Lung (tissue), 12 donors: ENCODE measurements around the gene FOXP2. TPM values are rescaled to one million over a fixed set of nuclear protein-coding genes. Genes with fewer than 3 reads are reported as not detected.
A peak's percentile ranks its signal among the peaks of the same experiment; 100 is the strongest.

Experiments used
- ATAC-seq: fragments of 200-7000 bp; cut with Tn5 transposase; one replicate; pipeline ENCODE4 v1.9.1; 2020; ENCODE audit warnings: moderate number of reproducible peaks; ENCODE audit not compliant: insufficient read depth, low FRiP score
- DNase-seq, 3 donors: peaks; one replicate each; pipeline ENCODE4 v3.0.0-alpha.2; 2013 to 2017
- H3K27ac ChIP-seq, 2 donors: one replicate each; pipeline ENCODE4 v1.5.1; 2013; ENCODE audit warnings: mild to moderate bottlenecking in 2 of 2, moderate library complexity in 2 of 2, control low read depth in 1 of 2, inconsistent platforms in 1 of 2, low read depth in 1 of 2, low read length in 1 of 2
- H3K27me3 ChIP-seq, 3 donors: one replicate each; pipeline ENCODE4 v1.5.1; 2013; ENCODE audit warnings: low read length in 2 of 3; ENCODE audit not compliant: control insufficient read depth in 3 of 3, insufficient read depth in 3 of 3
- H3K36me3 ChIP-seq, 4 donors: one replicate each; pipeline ENCODE4 v1.5.1; 2013; ENCODE audit warnings: low read length in 4 of 4, mild to moderate bottlenecking in 1 of 4, moderate library complexity in 1 of 4; ENCODE audit not compliant: control insufficient read depth in 4 of 4, insufficient read depth in 4 of 4
- H3K4me1 ChIP-seq, 5 donors: one replicate each; pipeline ENCODE4 v1.5.1; 2013; ENCODE audit warnings: low read length in 5 of 5, mild to moderate bottlenecking in 2 of 5, moderate library complexity in 1 of 5; ENCODE audit not compliant: control insufficient read depth in 5 of 5, insufficient read depth in 5 of 5
- H3K4me3 ChIP-seq: one replicate; pipeline ENCODE4 v1.5.1; 2013; ENCODE audit warnings: mild to moderate bottlenecking, control low read depth, moderate library complexity
- H3K9ac ChIP-seq, 2 donors: one replicate each; pipeline ENCODE4 v1.5.1; 2013; ENCODE audit warnings: low read length in 2 of 2, control low read depth in 1 of 2; ENCODE audit not compliant: insufficient read depth in 1 of 2
- H3K9me3 ChIP-seq, 4 donors: one replicate each; pipeline ENCODE4 v1.5.1; 2013; ENCODE audit warnings: low read length in 3 of 4, mild to moderate bottlenecking in 1 of 4, moderate library complexity in 1 of 4; ENCODE audit not compliant: control insufficient read depth in 4 of 4, insufficient read depth in 3 of 4
- CTCF ChIP-seq: IDR thresholded peaks from 2 replicates; pipeline ENCODE4 v1.5.1; 2012; ENCODE audit warnings: mild to moderate bottlenecking; ENCODE audit errors: control extremely low read depth, extremely low read depth
- WGBS, 2 donors: extraction: QIAGEN DNeasy Blood & Tissue Kit; methylation state at CpG; one replicate each; pipeline ENCODE4 v1.1.7; 2013; 5-methylcytosine and 5-hydroxymethylcytosine counted together
- polyA plus RNA-seq, 2 donors: library from polyadenylated mRNA; stranded (reverse); fragments of 200-250 nt; gene quantifications; one replicate each; pipeline ENCODE4 v1.2.1, GENCODE V29; 2013
- total RNA-seq, 2 donors: library from RNA; depleted of rRNA in 1 of 2; stranded (reverse); fragments of >200 nt in 1 of 2; gene quantifications; one replicate each; pipeline ENCODE4 v1.2.1, GENCODE V29; 2014 to 2021
- donor health status: control.
- donor health status: control.
- donor health status: Bipolar disorder and iron deficiency.
- donor health status: healthy.
- donor health status: DM: yes; HTN: yes; CAD: no.

Gene FOXP2
- total and polyA plus RNA-seq, 4 donors: 0.93 to 49.3 (median 5.0) TPM

GRCh38 chr7:114678116-114678515 lies 263.5 kb downstream of the FOXP2 start:
- H3K4me3 ChIP-seq: no peak overlapping the region
- H3K9ac ChIP-seq: no peak overlapping the region
- 88 to 96% methylated on average over 2 of the region's 2 CpGs for WGBS, 2 donors
- H3K9me3 ChIP-seq: no peaks in the 10 kb centered on the region
- peaks cover 0 to under 1% (median 0%) of the 10 kb centered on the region in 5 donors for H3K4me1 ChIP-seq
- no peaks in the 10 kb centered on the region for H3K36me3 ChIP-seq
- DNase-seq (no peak), ATAC-seq (no peak)
- H3K27ac ChIP-seq: no peak overlapping the region
- TF ChIP-seq CTCF: no peak
- H3K27me3 ChIP-seq: no peaks in the 10 kb centered on the region

GRCh38 chr7:114687238-114687637 lies 272.6 kb downstream of the FOXP2 start:
- DNase-seq (no peak), ATAC-seq (no peak)
- H3K36me3 ChIP-seq: peaks cover 0 to 6% (median 2%) of the 10 kb centered on the region in 4 donors
- no peaks in the 10 kb centered on the region for H3K4me1 ChIP-seq
- H3K27ac ChIP-seq: no peak overlapping the region
- WGBS, 2 donors: 94 to 96% methylated on average over 4 of the region's 4 CpGs
- H3K9ac ChIP-seq: no peak overlapping the region
- no peak overlapping the region for H3K4me3 ChIP-seq
- H3K27me3 ChIP-seq: no peaks in the 10 kb centered on the region
- no peaks in the 10 kb centered on the region for H3K9me3 ChIP-seq
- TF ChIP-seq CTCF: no peak

DNA sequence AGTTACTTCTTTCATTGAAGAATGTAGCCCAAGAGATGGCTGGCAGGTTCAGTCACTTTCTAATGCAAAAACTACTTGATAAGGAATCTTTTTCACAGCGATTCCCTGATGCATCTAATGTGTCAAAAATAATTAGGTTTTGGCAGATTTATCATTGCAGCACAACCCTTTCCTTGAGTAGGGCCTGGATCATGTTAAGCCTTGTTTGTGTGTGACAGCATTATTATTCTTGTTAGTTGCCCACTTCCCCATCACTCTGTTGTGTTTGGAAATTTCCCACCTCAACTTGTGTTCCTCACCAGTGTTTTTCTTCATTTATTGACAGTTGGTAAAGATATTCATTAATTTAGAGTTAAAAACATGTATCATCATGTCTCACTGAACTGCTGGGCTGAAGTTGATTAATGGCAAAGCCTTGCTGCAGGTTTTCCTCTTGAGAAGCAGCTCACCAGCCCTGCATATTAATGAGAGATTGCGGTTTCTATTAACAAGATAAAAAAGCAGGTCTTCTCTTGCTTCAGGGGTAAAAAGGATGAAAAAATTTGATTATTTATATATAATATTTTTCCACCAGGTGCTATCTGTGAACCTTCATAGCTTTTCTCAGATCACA lies 273.9 kb downstream of the FOXP2 start:
- no peak overlapping the region for H3K4me3 ChIP-seq
- no peak for DNase-seq
- H3K9me3 ChIP-seq: no peaks in the 10 kb centered on the region
- H3K36me3 ChIP-seq: peaks cover 0 to 6% (median 2%) of the 10 kb centered on the region in 4 donors
- no peaks in the 10 kb centered on the region for H3K27me3 ChIP-seq
- no peak overlapping the region for H3K9ac ChIP-seq
- 68 to 70% methylated on average over 2 of the region's 2 CpGs for WGBS, 2 donors
- ATAC-seq: no peak
- no peak for TF ChIP-seq CTCF
- no peaks in the 10 kb centered on the region for H3K4me1 ChIP-seq
- no peak overlapping the region for H3K27ac ChIP-seq

DNA sequence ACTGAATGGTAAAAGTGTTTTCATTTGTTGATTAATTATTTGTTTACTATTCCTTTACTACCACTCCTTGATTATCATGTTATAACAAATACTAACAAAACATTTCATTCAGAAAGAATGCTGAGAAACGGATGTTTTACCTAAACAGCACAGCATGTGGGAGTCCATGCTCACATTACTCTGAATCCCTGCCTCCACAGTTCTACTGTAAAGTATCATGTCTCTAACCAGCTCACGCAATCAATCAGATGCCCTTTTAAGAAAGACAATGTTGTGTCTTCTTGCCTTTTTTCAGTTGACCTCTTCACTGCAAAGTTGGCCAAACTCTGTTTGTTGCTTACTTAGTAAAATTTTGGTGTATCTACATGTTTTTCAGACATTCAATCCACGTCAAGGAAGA lies 274.8 kb downstream of the FOXP2 start:
- Histone ChIP-seq H3K4me3 (no peak overlapping the region), H3K27me3 (no peaks in the 10 kb centered on the region), H3K27ac (no peak overlapping the region), H3K4me1 (no peaks in the 10 kb centered on the region), H3K9ac (no peak overlapping the region), H3K9me3 (no peaks in the 10 kb centered on the region), H3K36me3 (peaks cover 0 to 6% (median 2%) of the 10 kb centered on the region in 4 donors)
- no peak for ATAC-seq
- DNase-seq: peak in 1 of 3 donors; percentile 11
- WGBS, 2 donors: 81 to 85% methylated on average over 3 of the region's 3 CpGs
- TF ChIP-seq CTCF: no peak
